Activated naive CD8-positive, alpha-beta T cell (primary cell): Measurements from ENCODE around the gene GBP6.
"Not testable (repeated sequence)": the region's sequence is repeated elsewhere in the genome, so short reads cannot be mapped to it uniquely, and the experiment has no call there.

Experiments
- H3K27ac Mint-ChIP-seq: one replicate; pipeline ENCODE4 v1.8.0; 2021; ENCODE audit warnings: mixed read lengths
- H3K27me3 Mint-ChIP-seq: one replicate; pipeline ENCODE4 v1.8.0; 2021; ENCODE audit warnings: mixed read lengths
- H3K36me3 Mint-ChIP-seq: one replicate; pipeline ENCODE4 v1.8.0; 2021; ENCODE audit warnings: mixed read lengths
- H3K4me1 Mint-ChIP-seq: one replicate; pipeline ENCODE4 v1.8.0; 2021; ENCODE audit warnings: low read depth, mixed read lengths
- H3K4me3 Mint-ChIP-seq: one replicate; pipeline ENCODE4 v1.8.0; 2021; ENCODE audit warnings: mild to moderate bottlenecking, mixed read lengths
- H3K9me3 Mint-ChIP-seq: one replicate; pipeline ENCODE4 v1.8.0; 2021; ENCODE audit warnings: low read depth, mixed read lengths

GBP6 gene

GRCh38 chr1:89358287-89358893 is 5.5 kb upstream of the GBP6 start:
- no peaks in the 10 kb centered on the region for H3K27me3 Mint-ChIP-seq

GRCh38 chr1:89360716-89361115 is 3.1 kb upstream of the GBP6 start:
- Mint-ChIP-seq H3K9me3 (no peaks in the 10 kb centered on the region), H3K36me3 (no peaks in the 10 kb centered on the region), H3K27ac (no peak overlapping the region), H3K4me1 (peaks cover 47% of the 10 kb centered on the region), H3K4me3 (no peak overlapping the region), H3K27me3 (no peaks in the 10 kb centered on the region)

More at GRCh38 chr1:89358287-89358893, 5.5 kb upstream of the GBP6 start:
- peaks cover 55% of the 10 kb centered on the region for H3K4me1 Mint-ChIP-seq
- H3K4me3 Mint-ChIP-seq = peak overlapping the region; percentile 87
- H3K36me3 Mint-ChIP-seq = no peaks in the 10 kb centered on the region
- peak overlapping the region; percentile 90 for H3K27ac Mint-ChIP-seq
- no peaks in the 10 kb centered on the region for H3K9me3 Mint-ChIP-seq

GRCh38 chr1:89361681-89362080 is 2.2 kb upstream of the GBP6 start:
- H3K36me3 Mint-ChIP-seq = no peaks in the 10 kb centered on the region
- H3K9me3 Mint-ChIP-seq = no peaks in the 10 kb centered on the region
- H3K4me1 Mint-ChIP-seq = peaks cover 41% of the 10 kb centered on the region
- H3K27ac Mint-ChIP-seq = no peak overlapping the region
- no peaks in the 10 kb centered on the region for H3K27me3 Mint-ChIP-seq
- H3K4me3 Mint-ChIP-seq = no peak overlapping the region

GRCh38 chr1:89363196-89363595 is 663 bp upstream of the GBP6 start:
- H3K4me1 Mint-ChIP-seq = peaks cover 26% of the 10 kb centered on the region
- H3K9me3 Mint-ChIP-seq = no peaks in the 10 kb centered on the region
- peak overlapping the region; percentile 25 for H3K4me3 Mint-ChIP-seq
- H3K27me3 Mint-ChIP-seq = no peaks in the 10 kb centered on the region
- H3K36me3 Mint-ChIP-seq = no peaks in the 10 kb centered on the region
- peak overlapping the region; percentile 84 for H3K27ac Mint-ChIP-seq

- Mint-ChIP-seq H3K36me3 (peaks cover 7% of the 10 kb centered on the region), H3K9me3 (no peaks in the 10 kb centered on the region), H3K27ac (no peak overlapping the region), H3K4me1 (peaks cover 16% of the 10 kb centered on the region), H3K4me3 (no peak overlapping the region), H3K27me3 (peaks cover 2% of the 10 kb centered on the region)
Observed at GRCh38 chr1:89364954-89365550, 1.2 kb downstream of the GBP6 start.

- peaks cover 12% of the 10 kb centered on the region for H3K36me3 Mint-ChIP-seq
- no peaks in the 10 kb centered on the region for H3K9me3 Mint-ChIP-seq
- peaks cover 2% of the 10 kb centered on the region for H3K27me3 Mint-ChIP-seq
- no peak overlapping the region for H3K4me3 Mint-ChIP-seq
- H3K27ac Mint-ChIP-seq = no peak overlapping the region
- peaks cover 13% of the 10 kb centered on the region for H3K4me1 Mint-ChIP-seq
Observed at GRCh38 chr1:89367221-89367620, 3.4 kb downstream of the GBP6 start.

GRCh38 chr1:89369331-89369730 is 5.5 kb downstream of the GBP6 start:
- no peaks in the 10 kb centered on the region for H3K4me1 Mint-ChIP-seq
- H3K27ac Mint-ChIP-seq = no peak overlapping the region
- H3K4me3 Mint-ChIP-seq = no peak overlapping the region
- H3K27me3 Mint-ChIP-seq = peaks cover 2% of the 10 kb centered on the region
- peaks cover 12% of the 10 kb centered on the region for H3K36me3 Mint-ChIP-seq
- H3K9me3 Mint-ChIP-seq = peaks cover 3% of the 10 kb centered on the region

GRCh38 chr1:89373810-89374209 is 10.0 kb downstream of the GBP6 start:
- H3K4me1 Mint-ChIP-seq, H3K4me3 Mint-ChIP-seq, H3K27ac Mint-ChIP-seq, H3K9me3 Mint-ChIP-seq, H3K27me3 Mint-ChIP-seq: not testable (repeated sequence)
- H3K36me3 Mint-ChIP-seq = peaks cover 18% of the 10 kb centered on the region

GRCh38 chr1:89378001-89378400 is 14.1 kb downstream of the GBP6 start:
- no peak overlapping the region for H3K27ac Mint-ChIP-seq
- H3K4me1 Mint-ChIP-seq = peaks cover 9% of the 10 kb centered on the region
- H3K4me3 Mint-ChIP-seq = no peak overlapping the region
- peaks cover 3% of the 10 kb centered on the region for H3K9me3 Mint-ChIP-seq
- H3K27me3 Mint-ChIP-seq = no peaks in the 10 kb centered on the region
- H3K36me3 Mint-ChIP-seq = peaks cover 18% of the 10 kb centered on the region

GRCh38 chr1:89381618-89382017 is 17.8 kb downstream of the GBP6 start:
- H3K36me3 Mint-ChIP-seq = peaks cover 13% of the 10 kb centered on the region
- H3K27me3 Mint-ChIP-seq = no peaks in the 10 kb centered on the region
- H3K4me3 Mint-ChIP-seq = no peak overlapping the region
- no peaks in the 10 kb centered on the region for H3K9me3 Mint-ChIP-seq
- peaks cover 9% of the 10 kb centered on the region for H3K4me1 Mint-ChIP-seq
- no peak overlapping the region for H3K27ac Mint-ChIP-seq

- Mint-ChIP-seq H3K27ac (peak overlapping the region; percentile 36), H3K4me3 (no peak overlapping the region), H3K36me3 (peaks cover 13% of the 10 kb centered on the region), H3K4me1 (peaks cover 9% of the 10 kb centered on the region), H3K9me3 (no peaks in the 10 kb centered on the region), H3K27me3 (no peaks in the 10 kb centered on the region)
Observed at GRCh38 chr1:89382479-89382878, 18.6 kb downstream of the GBP6 start.

GRCh38 chr1:89383185-89383584 is 19.3 kb downstream of the GBP6 start:
- no peaks in the 10 kb centered on the region for H3K9me3 Mint-ChIP-seq
- H3K27ac Mint-ChIP-seq = no peak overlapping the region
- no peaks in the 10 kb centered on the region for H3K27me3 Mint-ChIP-seq
- H3K4me1 Mint-ChIP-seq = peaks cover 9% of the 10 kb centered on the region
- H3K4me3 Mint-ChIP-seq = no peak overlapping the region
- H3K36me3 Mint-ChIP-seq = peaks cover 13% of the 10 kb centered on the region

- H3K36me3 Mint-ChIP-seq = peaks cover 4% of the 10 kb centered on the region
- H3K4me1 Mint-ChIP-seq = no peaks in the 10 kb centered on the region
- H3K4me3 Mint-ChIP-seq = no peak overlapping the region
- no peak overlapping the region for H3K27ac Mint-ChIP-seq
- H3K9me3 Mint-ChIP-seq = peaks cover 6% of the 10 kb centered on the region
- H3K27me3 Mint-ChIP-seq = no peaks in the 10 kb centered on the region
Observed at GRCh38 chr1:89390707-89391106, 26.8 kb downstream of the GBP6 start.

- Mint-ChIP-seq H3K27ac (no peak overlapping the region), H3K4me1 (no peaks in the 10 kb centered on the region), H3K9me3 (peaks cover 9% of the 10 kb centered on the region), H3K36me3 (peaks cover 5% of the 10 kb centered on the region), H3K4me3 (no peak overlapping the region), H3K27me3 (no peaks in the 10 kb centered on the region)
Observed at GRCh38 chr1:89391686-89392085, 27.8 kb downstream of the GBP6 start.

GRCh38 chr1:89394851-89395250 is 31.0 kb downstream of the GBP6 start:
- Mint-ChIP-seq H3K4me1 (no peaks in the 10 kb centered on the region), H3K36me3 (peaks cover 8% of the 10 kb centered on the region), H3K27me3 (no peaks in the 10 kb centered on the region), H3K4me3 (no peak overlapping the region), H3K9me3 (peaks cover 9% of the 10 kb centered on the region), H3K27ac (no peak overlapping the region)

GRCh38 chr1:89396902-89397301 is 33.0 kb downstream of the GBP6 start:
- Mint-ChIP-seq H3K27ac (no peak overlapping the region), H3K4me1 (no peaks in the 10 kb centered on the region), H3K4me3 (no peak overlapping the region), H3K9me3 (peaks cover 9% of the 10 kb centered on the region), H3K27me3 (no peaks in the 10 kb centered on the region), H3K36me3 (peaks cover 11% of the 10 kb centered on the region)
